Measurements from ENCODE around the gene TM7SF2.

The TM7SF2 gene

GRCh38 chr11:65157336-65157735 is 45.7 kb downstream of the TM7SF2 start:
- DNase-seq: no peak

DNA sequence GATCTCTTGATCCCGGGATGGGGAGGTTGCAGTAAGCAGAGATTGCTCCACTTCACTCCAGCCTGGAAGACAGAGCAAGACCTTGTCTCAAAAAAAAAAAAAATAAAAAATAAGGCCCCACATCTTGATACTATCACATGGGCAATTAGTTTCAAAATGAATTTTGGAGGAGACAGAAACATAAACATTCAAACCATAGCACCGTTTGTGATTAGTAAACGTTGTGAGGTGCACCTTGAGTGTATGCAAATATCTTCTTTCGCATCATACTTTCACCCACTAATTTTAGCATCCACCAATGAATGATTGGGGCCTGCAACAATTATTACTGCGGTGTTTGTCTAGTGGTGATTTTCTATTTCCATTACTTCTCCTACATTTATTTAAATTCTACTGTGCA is 47.3 kb downstream of the TM7SF2 start:
- DNase-seq: peak in 1 of 5 experiments; percentile 61

GRCh38 chr11:65160643-65161042 is 49.0 kb downstream of the TM7SF2 start:
- no peak for DNase-seq

GRCh38 chr11:65163684-65164083 is 52.0 kb downstream of the TM7SF2 start:
- no peak for DNase-seq

Measured in T-helper 2 cell (primary cell).